Right lobe of liver (tissue), 6 donors: ENCODE data around the gene ARHGEF19. TPM values are rescaled to one million over a fixed set of nuclear protein-coding genes. Genes with fewer than 3 reads are reported as not detected.
A peak's percentile ranks its signal among the peaks of the same experiment; 100 is the strongest.

ENCODE experiments used
- ATAC-seq, 4 donors: fragments of 200-7000 bp; cut with Tn5 transposase; one replicate each; pipeline ENCODE4 v1.9.1; 2020; ENCODE audit warnings: mild to moderate bottlenecking in 4 of 4, moderate library complexity in 4 of 4
- DNase-seq, 3 donors: peaks; one replicate each; pipeline ENCODE4 v3.0.0-alpha.2; 2020
- H3K27ac ChIP-seq, 3 donors: fragments of 200-600 bp; one replicate each; pipeline ENCODE4 v1.8.0; 2022
- H3K27me3 ChIP-seq, 2 donors: fragments of 200-600 bp; one replicate each; pipeline ENCODE4 v1.8.0; 2022
- H3K36me3 ChIP-seq, 4 donors: fragments of 200-600 bp; sonication (generic) in 1 of 4; one replicate each; pipeline versions ENCODE4 v1.5.1 to v1.8.0; 2017 to 2022; ENCODE audit warnings: control low read depth in 1 of 4
- H3K4me1 ChIP-seq, 4 donors: fragments of 200-600 bp; sonication (generic) in 1 of 4; one replicate each; pipeline versions ENCODE4 v1.5.1 to v1.8.0; 2017 to 2022; ENCODE audit warnings: control low read depth in 1 of 4
- H3K4me3 ChIP-seq, 3 donors: fragments of 200-600 bp; one replicate each; pipeline ENCODE4 v1.8.0; 2022
- H3K9me3 ChIP-seq, 4 donors: fragments of 200-600 bp; sonication (generic) in 1 of 4; one replicate each; pipeline versions ENCODE4 v1.5.1 to v1.8.0; 2017 to 2022; ENCODE audit warnings: control low read depth in 1 of 4
- POLR2A ChIP-seq: fragments of 450-650 bp; IDR thresholded peaks from one replicate; pipeline ENCODE4 v1.6.1; 2017; ENCODE audit warnings: antibody characterized with exemption, mild to moderate bottlenecking
- WGBS: methylation state at CpG from one replicate; pipeline ENCODE4 v1.1.6; 2018; ENCODE audit warnings: low coverage, low lambda C conversion rate; ENCODE audit not compliant: insufficient coverage; ENCODE audit errors: missing lambda C conversion rate; 5-methylcytosine and 5-hydroxymethylcytosine counted together
- intact Hi-C, 2 donors: fragments of 100-400 bp; cut with DNase I; formaldehyde crosslinking; loops; one replicate each; pipeline versions ENCODE4 v1.11.2 to v1.14.1; 2022
- total RNA-seq, 6 experiments: library from RNA; depleted of rRNA in 2 of 6; stranded (reverse); fragments of >200 nt in 2 of 6; fragmentation: NEBNext Ultra II Directional in 3 of 6; extraction: Animal tissue kit (Norgen Biotek cat#: 25700) in 3 of 6; gene quantifications; one replicate each; pipeline versions ENCODE4 v1.1.0 to v1.2.4, GENCODE V29; 2016 to 2023
- TF ChIP-seq, protein P1 (sequence below), 4 donors: fragments of 200-600 bp in 3 of 4; fragments of 450-650 bp in 1 of 4; IDR thresholded peaks; one replicate each; pipeline versions ENCODE4 v1.5.1 to v1.8.0; 2016 to 2022; ENCODE audit warnings: antibody characterized with exemption in 4 of 4, mild to moderate bottlenecking in 2 of 4
- donor health status: DM: no; HTN: yes; CAD: no.
- donor health status: DM: no; HTN: no; CAD: no.
- donor health status: DM: no; HTN: no; CAD: no.
- donor health status: DM: no; HTN: yes; CAD: no.
- donor health status: DM: no; HTN: yes; CAD: no.

Gene ARHGEF19
- total RNA-seq, 6 experiments from 2014 or later: 0.31 to 2.8 (median 1.5) TPM

DNA sequence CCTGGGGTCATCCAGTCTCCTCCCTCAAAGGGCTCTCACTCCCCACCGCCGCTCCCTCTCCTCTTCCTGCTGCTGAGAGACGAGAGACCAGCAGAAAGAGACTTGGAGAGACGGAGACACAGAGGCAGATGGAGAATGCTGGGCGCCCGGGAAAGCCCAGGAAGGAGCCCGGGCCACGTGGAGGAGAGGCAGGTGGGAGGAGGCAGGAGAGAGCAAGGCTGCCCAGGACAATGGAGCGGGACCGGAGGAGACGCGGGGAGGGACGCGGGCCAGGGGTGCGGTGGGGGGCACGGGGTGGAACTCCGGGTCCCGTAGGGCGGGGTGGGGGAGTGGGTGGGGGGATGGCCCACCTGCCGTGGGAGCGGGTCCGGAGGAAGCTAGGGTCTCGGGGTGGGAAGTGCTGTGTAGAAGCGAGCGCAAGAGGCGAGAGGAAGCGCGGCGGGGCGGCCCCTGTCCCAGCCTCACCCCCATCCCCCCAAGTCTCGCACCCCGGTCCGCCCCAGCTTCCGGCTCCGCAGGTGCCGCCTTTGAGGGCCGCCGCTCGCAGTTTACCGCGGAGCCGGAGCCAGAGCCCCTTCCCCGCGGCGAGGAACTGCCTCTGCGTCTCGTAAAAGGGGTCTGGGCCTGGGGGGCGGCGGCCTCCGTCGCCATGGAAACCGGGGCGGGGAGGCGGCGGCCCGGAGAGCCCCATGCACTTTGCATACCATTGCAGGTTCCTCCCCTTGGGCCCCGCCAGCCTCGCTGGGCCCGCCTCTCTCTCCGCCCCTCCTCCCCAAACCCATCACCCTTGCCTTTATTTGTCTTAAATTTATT is 44.9 kb downstream of the ARHGEF19 start:
- TF ChIP-seq, protein P1, sequence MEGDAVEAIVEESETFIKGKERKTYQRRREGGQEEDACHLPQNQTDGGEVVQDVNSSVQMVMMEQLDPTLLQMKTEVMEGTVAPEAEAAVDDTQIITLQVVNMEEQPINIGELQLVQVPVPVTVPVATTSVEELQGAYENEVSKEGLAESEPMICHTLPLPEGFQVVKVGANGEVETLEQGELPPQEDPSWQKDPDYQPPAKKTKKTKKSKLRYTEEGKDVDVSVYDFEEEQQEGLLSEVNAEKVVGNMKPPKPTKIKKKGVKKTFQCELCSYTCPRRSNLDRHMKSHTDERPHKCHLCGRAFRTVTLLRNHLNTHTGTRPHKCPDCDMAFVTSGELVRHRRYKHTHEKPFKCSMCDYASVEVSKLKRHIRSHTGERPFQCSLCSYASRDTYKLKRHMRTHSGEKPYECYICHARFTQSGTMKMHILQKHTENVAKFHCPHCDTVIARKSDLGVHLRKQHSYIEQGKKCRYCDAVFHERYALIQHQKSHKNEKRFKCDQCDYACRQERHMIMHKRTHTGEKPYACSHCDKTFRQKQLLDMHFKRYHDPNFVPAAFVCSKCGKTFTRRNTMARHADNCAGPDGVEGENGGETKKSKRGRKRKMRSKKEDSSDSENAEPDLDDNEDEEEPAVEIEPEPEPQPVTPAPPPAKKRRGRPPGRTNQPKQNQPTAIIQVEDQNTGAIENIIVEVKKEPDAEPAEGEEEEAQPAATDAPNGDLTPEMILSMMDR (IDR thresholded peaks at IDR 0.05): no peak
- no peak for TF ChIP-seq POLR2A
- Histone ChIP-seq H3K4me3 (peak overlapping the region in 2 of 3 donors; percentile 16 to 30), H3K4me1 (no peaks in the 10 kb centered on the region), H3K36me3 (no peaks in the 10 kb centered on the region), H3K27me3 (no peaks in the 10 kb centered on the region), H3K9me3 (no peaks in the 10 kb centered on the region), H3K27ac (no peak overlapping the region)
- 14% methylated on average over 11 of the region's 60 CpGs for WGBS
- intact Hi-C loops: no loop called here
- ATAC-seq (peak; percentile 46 to 67 (median 55)), DNase-seq (no peak)

DNA sequence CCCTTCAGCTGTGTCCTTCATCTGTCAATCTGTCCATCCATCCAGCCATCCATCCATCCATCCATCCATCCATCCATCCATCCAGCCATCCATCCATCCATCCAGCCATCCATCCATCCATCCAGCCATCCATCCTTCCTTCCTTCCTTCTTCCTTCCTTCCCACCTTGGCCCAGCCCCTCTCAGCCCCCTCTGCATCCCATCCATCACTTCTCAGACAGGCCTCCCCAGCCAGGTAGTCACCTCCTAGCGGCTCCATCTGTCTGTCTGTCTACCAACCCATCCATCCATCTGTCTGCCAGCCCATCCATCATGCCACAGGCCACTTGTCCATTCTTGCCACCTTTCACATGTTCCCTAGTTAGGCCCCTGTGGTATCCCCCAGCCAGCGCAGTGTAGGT is 46.3 kb downstream of the ARHGEF19 start:
- DNase-seq: no peak
- no peak for TF ChIP-seq POLR2A
- TF ChIP-seq, protein P1 (IDR thresholded peaks at IDR 0.05): no peak
- 50% methylated on average over 2 of the region's 2 CpGs for WGBS
- Histone ChIP-seq H3K4me1 (no peaks in the 10 kb centered on the region), H3K9me3 (no peaks in the 10 kb centered on the region), H3K27ac (no peak overlapping the region), H3K27me3 (no peaks in the 10 kb centered on the region), H3K36me3 (no peaks in the 10 kb centered on the region), H3K4me3 (no peak overlapping the region)
- ATAC-seq: no peak
- intact Hi-C loops: no loop called here

DNA sequence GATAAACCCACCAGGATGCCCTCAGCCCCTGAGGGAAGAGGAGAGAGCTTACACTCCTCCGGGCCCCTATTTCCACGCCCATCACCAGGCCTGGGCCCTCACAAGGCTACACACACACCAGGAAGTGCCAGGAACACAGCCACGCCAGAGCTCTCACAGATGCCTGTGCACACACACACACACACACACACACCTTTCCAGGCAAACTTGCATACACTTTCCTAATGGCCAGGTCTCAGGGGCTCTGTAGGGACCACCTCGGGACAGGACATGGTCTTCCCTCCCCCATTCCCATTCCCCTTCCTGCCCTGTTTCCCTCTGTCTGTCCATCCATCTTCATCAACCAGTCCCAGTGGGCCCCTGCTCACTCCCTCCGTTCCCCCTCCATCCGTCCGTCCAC is 46.9 kb downstream of the ARHGEF19 start:
- Histone ChIP-seq H3K4me1 (no peaks in the 10 kb centered on the region), H3K27ac (no peak overlapping the region), H3K4me3 (no peak overlapping the region), H3K36me3 (no peaks in the 10 kb centered on the region), H3K9me3 (no peaks in the 10 kb centered on the region), H3K27me3 (no peaks in the 10 kb centered on the region)
- TF ChIP-seq, protein P1 (IDR thresholded peaks at IDR 0.05): no peak
- no peak for TF ChIP-seq POLR2A
- no peak for DNase-seq
- intact Hi-C loops: no loop called here
- ATAC-seq: no peak
- WGBS: 86% methylated on average over 3 of the region's 7 CpGs

DNA sequence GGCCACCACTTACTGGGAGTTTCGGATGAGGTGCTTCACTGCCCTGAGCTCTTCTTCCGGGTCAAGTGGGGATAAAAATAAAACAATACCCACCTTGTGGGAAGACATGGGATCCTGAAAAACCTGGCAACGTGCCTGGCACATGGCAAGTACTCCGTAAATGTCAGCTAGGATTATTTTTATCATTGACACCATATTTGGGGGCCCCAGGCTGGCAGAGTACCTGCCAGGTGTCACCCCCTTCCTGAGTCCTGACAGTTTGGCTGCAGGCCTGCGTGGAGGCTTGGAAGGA is 47.4 kb downstream of the ARHGEF19 start:
- Histone ChIP-seq H3K27me3 (no peaks in the 10 kb centered on the region), H3K27ac (no peak overlapping the region), H3K9me3 (no peaks in the 10 kb centered on the region), H3K4me3 (no peak overlapping the region), H3K4me1 (no peaks in the 10 kb centered on the region), H3K36me3 (no peaks in the 10 kb centered on the region)
- no peak for TF ChIP-seq POLR2A
- TF ChIP-seq, protein P1 (IDR thresholded peaks at IDR 0.05): no peak
- intact Hi-C loops: no loop called here
- WGBS: 37% methylated on average over 3 of the region's 5 CpGs
- ATAC-seq: no peak
- DNase-seq: no peak
